HG02642 (cell line): ENCODE measurements around the gene MAML2.
A peak's percentile ranks its signal among the peaks of the same experiment; 100 is the strongest.
"Not testable (repeated sequence)": the region's sequence is repeated elsewhere in the genome, so short reads cannot be mapped to it uniquely, and the experiment has no call there.

Experiments
- ATAC-seq: cut with Tn5 transposase; IDR thresholded peaks from one replicate; pipeline ENCODE4 v1.9.1; 2021; ENCODE audit warnings: mild to moderate bottlenecking; ENCODE audit not compliant: unreplicated experiment, poor library complexity

Gene MAML2

DNA sequence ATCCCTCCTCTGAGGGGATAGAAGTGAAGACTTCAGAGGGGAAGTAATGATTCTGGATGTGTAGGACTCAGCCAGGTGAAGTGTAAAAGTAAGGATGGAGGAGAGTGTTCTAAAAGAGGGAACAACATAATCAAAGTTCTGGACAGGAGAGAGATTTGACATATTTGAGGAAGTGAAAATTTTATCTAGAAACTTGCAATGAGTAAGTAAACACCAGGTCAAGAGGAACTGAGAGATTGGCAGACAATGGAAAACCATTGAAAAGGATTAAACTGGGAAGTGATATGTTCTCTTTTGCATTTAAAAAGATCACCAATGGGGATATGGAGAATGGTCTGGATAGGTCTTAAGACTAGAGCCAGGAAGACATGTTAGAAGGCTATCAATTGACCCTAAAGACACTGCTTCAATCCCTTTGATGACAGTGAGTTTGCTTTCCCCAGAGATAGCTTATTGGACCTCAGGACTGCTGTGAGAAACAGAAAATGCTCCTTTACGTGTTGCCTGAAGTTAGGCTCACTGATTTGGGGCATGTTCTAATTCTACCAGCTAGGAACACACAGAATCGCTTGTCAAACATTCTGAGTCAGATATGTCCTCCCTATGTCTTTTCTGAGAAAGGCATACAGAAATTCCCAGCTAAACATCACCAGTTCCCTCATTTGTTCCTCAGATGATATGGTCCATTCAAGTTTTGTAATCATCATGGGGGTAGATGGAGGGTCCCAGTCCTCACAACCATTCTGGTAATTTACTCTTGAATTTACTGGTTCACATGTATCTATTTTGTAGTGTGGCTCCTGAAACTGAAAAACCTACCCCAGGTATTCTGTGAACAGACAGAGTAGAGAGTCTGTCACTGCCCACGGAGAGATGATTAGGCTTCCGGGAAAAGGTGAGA lies 144.9 kb downstream of the MAML2 start:
- peak; percentile 77 for ATAC-seq

DNA sequence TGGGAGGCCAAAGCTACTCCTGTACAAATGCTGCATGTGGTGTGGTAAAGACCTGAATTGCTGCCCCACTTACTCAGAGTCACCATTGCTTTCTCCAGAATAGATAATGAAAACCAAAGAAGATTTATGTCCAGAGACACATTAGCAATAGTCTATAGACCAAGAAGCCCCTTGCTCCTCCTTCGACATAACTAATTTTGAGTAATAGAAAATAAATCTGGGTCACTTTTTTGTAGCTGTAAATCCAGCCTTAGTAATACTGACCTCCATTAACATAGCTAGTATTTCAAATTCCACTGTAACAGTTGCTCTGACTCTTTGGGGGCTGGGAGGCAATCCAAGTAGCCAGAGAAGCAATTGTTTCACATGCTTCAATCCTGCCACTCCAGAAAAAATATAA lies 145.9 kb downstream of the MAML2 start:
- ATAC-seq = no peak

DNA sequence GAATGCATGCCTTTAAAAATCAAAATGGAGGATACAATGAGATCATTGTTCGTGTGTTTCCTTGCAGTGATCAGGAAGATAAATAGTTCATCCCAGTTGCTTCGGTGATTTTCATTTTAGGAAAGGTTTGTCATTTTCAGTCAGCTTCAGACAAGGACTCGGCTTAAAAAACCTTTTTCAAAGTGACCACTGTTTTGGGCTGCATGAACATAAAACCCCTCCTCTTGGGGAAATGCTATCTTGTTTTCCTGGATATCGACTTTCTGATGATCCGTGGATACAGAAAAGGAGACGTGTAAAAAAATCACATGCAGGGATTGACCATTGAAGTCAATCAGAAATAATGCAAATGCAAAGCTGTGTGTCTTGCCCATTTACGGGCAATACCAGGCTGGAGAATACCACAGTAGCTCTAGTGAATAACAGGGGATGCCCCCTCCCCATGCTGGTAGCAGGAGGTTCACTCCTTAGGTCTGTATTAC lies 146.8 kb downstream of the MAML2 start:
- no peak for ATAC-seq

DNA sequence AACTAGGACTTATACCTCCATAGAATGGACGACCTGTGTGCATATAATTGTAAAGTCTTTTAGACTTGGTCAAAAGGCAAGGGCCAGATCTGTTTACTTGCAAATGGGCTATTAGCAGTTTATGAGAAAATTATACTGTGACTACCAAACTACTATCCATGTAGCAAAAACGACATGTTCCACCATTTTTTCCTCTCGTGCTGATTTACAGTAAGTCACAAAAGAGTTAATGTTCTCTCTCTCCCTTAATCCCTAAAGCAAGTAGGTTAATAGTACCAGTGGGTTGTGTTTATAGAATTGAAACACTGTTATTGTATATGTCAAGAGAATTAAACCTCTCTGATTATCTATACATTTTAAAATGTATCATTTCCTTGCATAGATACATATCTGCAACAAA lies 147.3 kb downstream of the MAML2 start:
- no peak for ATAC-seq

DNA sequence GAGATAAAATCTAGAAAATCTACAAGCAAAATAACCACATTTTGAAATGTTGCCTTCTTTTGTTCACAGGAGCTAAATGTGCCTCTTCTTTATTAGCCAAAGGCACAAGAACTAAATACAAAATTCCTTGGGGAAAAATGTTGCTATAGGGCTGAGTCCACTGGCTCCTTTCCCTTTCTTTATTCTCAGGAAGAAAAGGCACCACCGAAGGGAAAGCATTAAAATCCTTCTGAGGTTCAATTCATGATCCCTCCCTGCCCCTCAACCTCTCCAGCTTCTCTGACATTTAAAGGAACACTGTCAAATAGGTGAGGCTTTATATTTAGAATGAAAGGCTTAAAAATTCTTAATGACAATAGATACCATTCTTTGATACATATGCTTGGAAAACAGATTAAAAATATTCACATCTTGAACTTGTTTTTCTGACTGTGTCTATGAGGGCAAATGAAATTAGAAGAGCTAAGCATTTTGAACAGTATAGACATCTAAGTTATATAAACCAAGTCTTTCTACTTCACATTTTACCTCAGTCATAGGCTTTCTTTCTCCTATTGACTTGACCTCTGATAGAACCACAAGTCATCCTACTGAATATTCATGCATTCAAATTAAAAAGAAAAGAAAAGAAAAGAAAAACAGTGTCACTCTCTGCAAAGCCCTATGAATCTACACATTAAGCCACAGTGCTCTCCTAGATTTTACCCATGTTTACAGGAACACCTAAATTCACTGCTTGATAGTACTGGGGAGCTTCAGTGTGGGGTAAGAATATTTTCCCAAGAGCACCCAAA lies 148.2 kb downstream of the MAML2 start:
- ATAC-seq = no peak

DNA sequence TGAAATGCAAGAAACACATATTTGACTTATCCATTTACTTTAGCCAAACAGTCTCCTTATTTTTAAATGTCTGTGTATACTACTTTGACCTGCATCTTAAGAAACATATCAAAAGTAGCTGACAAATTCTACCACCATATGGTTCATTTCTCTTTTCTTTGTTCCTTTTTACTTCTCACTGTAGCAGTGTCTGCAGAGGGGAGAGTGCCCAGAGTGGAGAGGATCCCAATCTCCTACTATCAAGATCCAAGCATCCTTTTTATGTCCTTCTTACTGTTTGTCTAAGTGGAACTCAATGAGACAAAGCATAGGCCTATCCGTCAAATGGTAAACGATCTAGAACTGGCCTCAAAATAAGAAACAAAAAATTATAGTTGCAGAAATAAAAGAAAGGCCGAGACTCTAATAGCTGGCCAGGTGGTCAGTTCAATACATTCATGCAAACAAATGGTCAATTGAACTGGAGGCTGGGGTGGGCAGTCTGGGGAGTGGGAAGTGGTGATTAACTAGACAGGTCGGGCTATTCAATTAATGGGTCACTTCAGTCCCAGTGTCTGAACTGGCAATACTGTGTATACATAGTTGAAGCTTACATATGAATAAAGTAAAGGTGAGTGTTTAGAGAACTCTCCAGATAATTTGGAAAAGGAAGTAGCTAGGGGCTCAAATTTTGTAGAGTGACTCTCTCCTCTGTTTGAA lies 149.1 kb downstream of the MAML2 start:
- ATAC-seq = no peak

DNA sequence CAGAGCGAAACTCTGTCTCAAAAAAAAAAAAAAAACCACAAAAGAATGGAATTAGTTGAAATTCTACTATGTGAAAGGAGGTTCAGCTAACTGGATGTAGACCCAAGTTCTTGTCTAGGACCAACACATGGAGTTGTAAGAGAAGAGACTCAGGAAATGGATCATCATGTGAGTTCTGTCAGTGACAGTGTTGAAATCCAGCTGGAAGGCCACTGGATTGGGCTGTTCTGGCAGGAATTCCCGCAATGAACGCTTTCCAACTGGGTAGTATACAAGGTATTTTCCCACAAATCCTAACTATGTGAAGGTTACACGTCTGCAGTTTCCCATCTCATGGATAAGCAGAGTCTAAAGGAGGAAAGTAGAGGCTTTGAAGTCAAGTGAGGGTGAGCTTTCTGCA lies 151.2 kb downstream of the MAML2 start:
- ATAC-seq = no peak

DNA sequence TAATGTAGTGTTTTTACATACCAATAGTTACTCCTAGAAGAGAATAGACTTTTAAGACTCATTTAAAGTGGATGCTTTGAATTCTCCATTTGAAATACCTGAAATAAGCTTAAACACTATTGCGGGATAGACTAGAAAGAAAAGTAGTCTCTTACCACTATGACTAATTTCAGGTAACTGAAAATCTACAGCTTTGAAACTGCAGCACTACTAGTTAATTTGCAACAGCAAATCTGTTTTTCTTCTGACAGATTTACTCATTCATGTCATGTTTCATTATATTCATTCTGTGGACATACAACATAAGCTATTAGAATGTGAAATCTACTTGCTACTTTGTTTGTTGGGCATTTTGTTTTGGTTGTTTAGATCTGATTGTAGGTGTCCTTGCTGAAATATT lies 153.6 kb downstream of the MAML2 start:
- peak; percentile 25 for ATAC-seq

DNA sequence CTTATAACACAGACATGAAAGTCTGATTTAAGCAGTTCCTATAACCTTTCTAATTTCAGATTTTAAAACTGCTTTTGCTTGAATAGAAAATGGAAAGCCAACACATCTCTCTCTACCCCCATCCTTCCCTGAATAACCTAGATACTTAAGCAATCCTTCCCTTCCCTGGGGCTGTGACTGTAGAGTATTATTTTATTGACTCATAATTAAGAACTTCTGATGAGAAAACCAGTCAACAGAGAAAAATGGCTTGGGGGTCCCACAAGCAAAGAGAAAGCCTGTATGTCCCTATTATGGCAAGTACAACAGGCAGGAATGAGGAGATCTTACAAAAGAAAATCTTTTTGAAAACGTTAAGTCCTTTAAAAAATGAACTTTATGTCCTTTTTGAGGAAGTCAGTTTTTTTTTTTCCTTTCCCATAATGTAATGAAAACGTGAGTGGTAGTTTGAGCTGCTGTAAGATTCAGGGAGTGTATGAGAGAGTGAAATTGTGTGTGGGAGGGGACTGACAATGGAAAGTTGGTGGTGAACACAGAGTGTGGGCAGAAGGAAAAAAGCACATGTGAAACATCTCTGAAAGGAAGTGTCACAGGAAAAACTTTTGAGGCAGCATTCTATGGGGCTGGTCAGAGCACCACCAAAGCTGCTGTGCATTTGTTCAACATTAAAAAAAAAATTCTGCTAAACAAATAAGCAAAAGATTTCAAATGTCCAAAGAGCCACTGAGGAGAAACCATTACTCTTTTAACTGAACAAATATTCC lies 154.6 kb downstream of the MAML2 start:
- ATAC-seq = peak; percentile 49

DNA sequence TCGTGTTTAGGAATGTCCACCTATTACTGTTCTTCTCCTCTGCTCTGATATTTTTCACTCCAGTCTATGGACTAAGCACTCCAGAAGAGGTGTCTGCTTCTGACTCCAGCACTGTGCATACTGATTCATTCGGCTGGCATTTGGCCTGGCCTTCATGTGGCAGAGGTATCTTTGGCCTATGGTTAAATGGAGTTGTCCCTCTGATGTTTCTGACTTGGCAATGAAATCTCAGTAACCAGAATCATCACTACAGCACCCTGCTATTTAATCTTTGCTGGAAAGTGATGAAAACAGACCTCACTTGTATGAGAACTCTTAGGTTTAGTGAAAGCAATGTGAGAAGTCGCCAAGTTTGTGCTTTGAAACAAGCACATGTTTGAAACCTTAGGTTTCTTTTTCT lies 155.2 kb downstream of the MAML2 start:
- ATAC-seq = no peak

DNA sequence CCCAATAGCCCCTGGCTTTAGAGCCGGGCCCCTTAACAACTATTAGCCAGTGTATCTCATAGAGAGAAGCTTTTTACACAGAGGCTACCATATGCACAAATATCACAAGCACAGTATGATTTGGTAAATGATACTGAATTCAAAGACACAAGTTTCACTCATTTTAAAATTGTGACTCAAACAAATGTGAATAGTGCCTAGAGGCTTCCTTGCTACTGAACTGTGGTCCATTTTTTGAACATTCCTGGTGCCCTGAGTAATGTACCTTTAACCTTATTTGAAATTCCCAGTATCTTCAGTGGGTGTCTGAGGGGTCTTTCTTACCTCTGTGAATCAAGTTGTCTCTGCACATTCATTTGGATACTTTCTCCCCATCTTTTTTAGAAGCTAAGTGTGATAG lies 156.2 kb downstream of the MAML2 start:
- ATAC-seq = no peak

DNA sequence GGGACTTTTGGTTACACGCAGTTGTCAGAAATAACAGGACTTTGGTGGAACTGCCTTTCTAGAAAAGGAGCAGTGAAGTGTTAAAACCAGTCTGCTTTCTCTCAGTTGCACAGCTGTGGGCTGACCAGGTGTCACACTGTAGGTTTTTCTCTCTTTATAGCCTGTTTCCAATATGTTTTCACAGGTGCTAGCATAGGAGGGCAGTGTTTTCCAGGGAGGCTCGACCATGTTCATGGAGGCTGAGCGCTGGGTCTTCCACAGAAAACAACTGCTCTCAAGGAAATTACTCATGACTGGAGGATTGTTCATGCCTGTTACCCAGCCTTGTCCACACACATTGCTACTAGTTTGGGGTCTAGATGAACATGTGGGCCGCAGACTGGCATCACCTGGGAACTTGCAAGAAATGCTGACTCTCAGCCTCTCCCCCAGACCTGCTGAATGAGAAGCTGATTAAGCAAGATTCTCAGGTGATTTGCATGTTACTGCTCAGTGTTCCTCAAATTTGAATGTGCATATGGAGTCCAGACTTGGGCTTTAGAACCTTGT lies 157.7 kb downstream of the MAML2 start:
- peak; percentile 78 for ATAC-seq

DNA sequence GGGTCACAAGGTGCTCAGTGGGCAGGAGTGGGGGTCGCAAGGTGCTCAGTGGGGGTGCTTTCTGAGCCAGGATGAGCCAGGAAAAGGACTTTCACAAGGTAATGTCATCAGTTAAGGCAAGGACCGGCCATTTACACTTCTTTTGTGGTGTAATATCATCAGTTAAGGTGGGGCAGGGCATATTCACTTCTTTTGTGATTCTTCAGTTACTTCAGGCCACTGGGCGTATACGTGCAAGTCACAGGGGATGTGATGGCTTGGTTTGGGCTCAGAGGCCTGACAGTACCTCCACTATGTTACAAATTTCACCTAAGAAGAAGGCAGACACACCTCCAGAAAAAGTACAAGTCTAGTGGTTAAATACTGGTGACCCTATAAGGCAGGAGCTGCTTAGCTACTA lies 162.1 kb downstream of the MAML2 start:
- ATAC-seq = not testable (repeated sequence)

DNA sequence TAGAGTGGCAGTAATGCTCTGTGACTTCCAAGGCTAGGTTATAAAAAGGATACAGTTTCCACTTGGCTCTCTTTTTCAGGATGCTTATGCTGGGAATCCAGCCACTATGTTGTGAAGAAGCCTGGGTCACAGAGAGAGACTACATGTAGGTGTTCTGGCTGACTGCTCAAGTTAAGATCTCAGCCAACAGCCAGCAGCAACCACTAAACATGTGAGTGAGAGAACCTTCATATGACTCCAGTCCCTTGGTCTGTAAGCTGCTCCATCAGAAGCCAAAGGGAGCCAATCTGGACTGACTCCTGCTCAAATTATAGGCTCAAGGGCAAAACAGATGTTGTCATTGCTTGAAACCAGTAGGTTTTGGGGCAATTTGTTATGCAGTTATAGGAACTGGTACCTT lies 162.7 kb downstream of the MAML2 start:
- ATAC-seq = no peak

DNA sequence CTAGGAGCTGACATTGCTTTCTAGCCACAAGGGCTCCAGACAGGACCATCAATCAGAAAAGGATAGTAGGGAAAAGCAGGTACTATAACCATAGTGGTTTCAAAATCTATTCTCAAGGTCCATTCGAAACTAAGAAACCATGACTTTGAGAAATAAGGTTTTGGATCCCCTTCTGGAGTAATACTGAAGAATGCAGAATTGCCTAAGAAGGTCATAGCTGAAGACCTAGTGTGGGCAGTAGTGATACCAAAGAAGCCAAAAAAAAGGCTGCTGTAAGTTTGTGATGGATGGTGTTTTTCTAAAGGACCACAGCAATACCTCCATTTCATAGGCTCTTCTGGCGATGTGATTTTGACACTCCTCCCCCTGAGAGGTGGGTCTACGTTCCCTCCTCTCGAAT lies 163.1 kb downstream of the MAML2 start:
- no peak for ATAC-seq

DNA sequence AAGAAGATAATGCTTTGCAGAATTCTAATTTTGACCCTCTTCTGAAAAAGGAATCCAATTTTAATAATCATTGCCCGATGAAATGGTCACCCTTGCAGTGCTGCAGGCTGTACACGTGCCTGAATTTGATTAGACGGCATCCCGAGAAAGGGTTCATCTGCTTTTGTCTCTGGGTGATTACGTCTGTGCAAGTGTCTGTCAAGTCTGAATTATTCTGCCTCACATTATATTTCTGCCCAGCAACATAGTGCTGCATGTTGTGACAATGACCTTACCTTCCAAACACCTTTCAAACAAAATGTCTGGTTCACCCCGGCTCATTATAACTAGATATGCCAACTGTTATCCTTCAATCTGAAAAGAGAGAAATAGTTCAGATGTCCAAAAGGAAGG lies 164.1 kb downstream of the MAML2 start:
- ATAC-seq = no peak

DNA sequence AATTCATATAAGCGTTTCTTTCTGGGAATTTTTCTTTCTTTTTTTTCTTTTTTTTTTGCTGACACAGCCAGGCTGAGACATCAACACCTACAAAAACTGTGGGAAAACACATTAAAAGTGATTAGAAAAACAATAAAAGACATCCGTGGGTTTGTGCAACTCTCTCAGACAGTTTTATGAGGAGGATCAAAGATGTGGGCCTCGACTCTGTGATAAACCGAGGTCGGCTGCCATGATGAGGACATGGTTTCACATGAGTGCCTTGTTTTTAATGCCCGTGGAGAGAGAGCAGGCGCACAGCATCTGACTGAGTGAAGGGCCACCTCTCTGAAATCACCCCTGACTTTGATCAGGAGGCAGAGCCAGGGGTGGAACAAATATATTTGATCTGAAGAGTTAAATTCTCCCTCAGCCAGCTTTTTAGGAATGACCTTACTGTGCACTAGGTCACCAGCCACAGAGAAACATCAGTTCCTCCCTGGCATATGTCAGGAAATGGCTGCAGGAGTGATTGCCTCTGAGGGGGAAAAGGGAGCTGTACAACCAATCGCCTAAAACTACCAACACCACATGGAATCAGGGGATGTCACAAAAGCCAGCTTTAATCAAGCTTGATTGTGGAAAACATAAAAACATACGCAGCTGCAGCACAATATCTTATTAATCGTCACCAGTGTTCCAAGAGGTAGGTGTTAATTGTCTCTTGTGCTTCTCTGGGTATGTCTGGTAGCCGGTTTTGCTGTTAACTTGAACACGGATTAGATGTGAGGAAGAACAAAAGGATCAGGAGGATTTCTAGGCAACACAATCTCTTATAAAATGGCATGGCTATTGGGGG lies 164.7 kb downstream of the MAML2 start:
- no peak for ATAC-seq

DNA sequence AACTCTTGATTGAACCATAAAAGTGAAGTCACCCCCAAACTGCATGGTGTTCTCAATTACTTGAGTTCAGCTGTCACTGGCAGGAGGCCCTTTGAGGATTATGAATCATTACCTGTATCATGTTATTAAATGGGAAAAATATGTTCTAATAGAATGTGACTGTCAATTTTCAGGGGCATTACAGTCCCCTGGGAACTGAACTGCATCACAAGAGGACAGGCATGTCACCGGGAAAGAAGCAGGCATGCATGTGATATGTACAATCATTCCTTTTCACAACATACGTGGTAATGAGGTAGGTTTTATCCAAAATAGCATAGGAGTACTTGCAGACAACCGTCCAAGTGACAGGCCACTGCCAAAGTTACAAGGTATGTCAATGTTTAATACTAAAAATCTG lies 165.8 kb downstream of the MAML2 start:
- no peak for ATAC-seq

DNA sequence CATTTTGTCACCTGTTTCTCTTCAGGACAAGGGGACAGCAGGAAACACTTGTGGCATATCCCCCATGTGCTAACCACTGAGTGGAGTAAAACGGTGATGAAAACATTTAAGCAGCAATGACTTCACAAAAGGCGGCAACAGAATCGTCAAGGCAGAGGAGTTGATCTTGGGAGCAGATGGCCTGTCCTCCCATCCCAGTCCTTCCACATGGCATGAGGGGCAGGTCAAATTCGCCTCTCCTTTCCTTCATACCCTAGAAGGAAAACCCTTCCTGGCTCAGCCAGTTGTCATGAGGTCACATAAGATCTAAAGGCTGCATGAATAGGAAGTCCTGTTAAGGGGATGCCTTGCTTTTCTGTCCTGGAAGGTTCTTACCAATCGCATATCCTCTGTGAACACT lies 169.1 kb downstream of the MAML2 start:
- ATAC-seq = no peak
